ENCODE data around the gene PRKCH.

PRKCH gene

GRCh38 chr14:61569308-61569707 lies 247.9 kb downstream of the PRKCH start:
- DNase-seq (ENCODE audit: low spot score), result no peak

- DNase-seq (ENCODE audit: low spot score), result no peak
These were observed 248.6 kb downstream of the PRKCH start for GRCh38 chr14:61569812-61570548.

- no peak for DNase-seq (ENCODE audit: low spot score)
These were observed 249.3 kb downstream of the PRKCH start for GRCh38 chr14:61570549-61571290.

DNA sequence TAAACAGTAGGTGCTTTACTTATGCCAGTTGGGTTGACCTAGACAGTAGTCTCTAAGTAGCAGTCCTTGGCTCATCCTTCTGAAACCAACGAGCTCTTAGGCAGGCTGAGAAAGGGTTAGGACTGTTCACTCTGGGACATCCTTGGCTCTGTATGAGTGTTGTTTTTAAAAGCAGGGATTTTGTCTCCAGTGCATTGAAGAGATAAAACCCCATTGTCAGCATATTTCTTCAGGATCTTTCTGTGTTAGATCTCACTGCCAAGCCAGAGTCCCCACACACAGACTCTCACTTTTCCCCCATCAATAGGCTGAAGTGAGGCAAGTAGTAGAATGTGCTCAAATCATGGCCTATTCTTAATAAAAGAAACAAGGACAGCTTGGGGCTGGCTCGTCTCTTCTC lies 250.5 kb downstream of the PRKCH start:
- DNase-seq (ENCODE audit: low spot score), result no peak

- DNase-seq (ENCODE audit: low spot score), result no peak
These were observed 251.9 kb downstream of the PRKCH start for GRCh38 chr14:61573321-61573720.

GRCh38 chr14:61573748-61574513 lies 252.6 kb downstream of the PRKCH start:
- DNase-seq (ENCODE audit: low spot score), result no peak

DNA sequence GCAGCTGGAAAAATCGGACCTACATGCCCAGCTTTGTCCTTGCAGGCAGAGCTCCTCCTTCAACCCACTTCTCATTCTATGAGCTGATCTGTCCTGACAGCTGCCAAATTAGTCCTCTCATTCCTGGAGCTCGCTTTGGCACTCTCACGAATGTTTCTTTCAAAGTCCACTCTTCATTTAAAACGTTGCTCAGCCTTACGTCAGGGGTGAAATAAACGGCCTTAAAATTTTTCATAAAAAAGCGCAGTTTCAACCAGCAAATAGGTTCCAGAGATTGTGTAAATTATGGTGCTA lies 253.1 kb downstream of the PRKCH start:
- DNase-seq (ENCODE audit: low spot score), result no peak

- DNase-seq (ENCODE audit: low spot score), result no peak
These were observed 253.7 kb downstream of the PRKCH start for GRCh38 chr14:61575126-61575525.

- no peak for DNase-seq (ENCODE audit: low spot score)
These were observed 254.3 kb downstream of the PRKCH start for GRCh38 chr14:61575551-61576150.

DNA sequence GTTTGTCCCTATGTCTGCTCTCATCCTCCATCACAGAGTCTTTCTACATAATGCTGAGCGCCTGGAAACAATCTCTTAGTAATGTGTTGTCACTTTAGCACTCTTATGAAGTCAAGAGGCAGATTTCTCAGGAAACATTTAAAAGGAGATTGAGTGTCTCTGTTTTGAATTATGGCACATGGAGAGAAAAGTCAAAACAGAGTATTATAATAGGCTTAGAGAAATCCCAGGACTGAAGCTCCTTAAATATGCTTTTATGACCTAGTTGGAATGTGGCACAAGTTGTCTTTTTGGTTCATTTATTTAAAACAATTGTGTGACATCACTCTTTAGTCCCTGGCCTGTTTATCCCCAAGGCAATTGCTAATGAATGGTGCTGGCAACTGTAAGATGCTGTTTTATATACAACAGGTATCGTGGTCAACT lies 256.1 kb downstream of the PRKCH start:
- DNase-seq (ENCODE audit: low spot score), result no peak

GRCh38 chr14:61578745-61579144 lies 257.4 kb downstream of the PRKCH start:
- no peak for DNase-seq (ENCODE audit: low spot score)

- DNase-seq (ENCODE audit: low spot score), result no peak
These were observed 260.0 kb downstream of the PRKCH start for GRCh38 chr14:61581340-61581739.

- no peak for DNase-seq (ENCODE audit: low spot score)
These were observed 260.7 kb downstream of the PRKCH start for GRCh38 chr14:61581955-61582615.

DNA sequence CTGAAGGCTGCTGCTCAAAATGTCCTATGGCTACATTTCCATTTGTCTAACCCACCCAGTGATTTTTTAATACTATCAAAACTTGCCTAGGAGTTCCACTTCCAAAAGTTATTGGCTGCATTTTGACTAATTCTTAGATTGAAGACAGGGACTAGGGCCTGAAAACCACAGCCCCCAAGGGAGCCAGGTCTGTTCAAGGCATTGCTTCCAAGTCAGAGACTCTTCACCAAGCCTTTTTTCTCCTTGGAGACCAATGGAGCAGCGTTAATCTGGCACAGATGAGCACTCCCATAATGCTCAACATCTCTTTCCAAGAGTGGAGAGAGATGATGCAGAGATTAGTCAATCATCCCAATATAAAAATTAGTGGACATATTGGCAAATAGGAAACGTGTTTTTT lies 261.4 kb downstream of the PRKCH start:
- no peak for DNase-seq (ENCODE audit: low spot score)

DNA sequence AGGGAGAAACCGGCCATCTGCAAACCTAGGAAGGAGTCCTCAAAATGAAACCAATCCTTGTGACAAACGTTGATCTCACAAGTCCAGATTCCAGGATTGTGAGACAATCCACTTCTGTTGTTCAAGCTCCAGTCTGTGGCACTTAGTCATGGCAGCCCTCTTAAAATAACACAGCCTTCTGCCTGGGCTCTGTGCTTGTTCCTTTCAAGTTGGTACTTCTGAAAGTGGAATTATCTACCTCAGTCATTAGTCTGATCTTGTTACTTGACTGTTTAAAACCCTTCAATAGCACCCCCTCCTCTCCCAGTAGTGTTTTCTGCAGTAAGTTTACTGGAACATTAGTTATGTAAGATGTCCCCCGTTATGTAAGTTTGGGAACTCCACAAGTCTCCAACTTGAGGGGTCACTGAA lies 263.0 kb downstream of the PRKCH start:
- no peak for DNase-seq (ENCODE audit: low spot score)

DNA sequence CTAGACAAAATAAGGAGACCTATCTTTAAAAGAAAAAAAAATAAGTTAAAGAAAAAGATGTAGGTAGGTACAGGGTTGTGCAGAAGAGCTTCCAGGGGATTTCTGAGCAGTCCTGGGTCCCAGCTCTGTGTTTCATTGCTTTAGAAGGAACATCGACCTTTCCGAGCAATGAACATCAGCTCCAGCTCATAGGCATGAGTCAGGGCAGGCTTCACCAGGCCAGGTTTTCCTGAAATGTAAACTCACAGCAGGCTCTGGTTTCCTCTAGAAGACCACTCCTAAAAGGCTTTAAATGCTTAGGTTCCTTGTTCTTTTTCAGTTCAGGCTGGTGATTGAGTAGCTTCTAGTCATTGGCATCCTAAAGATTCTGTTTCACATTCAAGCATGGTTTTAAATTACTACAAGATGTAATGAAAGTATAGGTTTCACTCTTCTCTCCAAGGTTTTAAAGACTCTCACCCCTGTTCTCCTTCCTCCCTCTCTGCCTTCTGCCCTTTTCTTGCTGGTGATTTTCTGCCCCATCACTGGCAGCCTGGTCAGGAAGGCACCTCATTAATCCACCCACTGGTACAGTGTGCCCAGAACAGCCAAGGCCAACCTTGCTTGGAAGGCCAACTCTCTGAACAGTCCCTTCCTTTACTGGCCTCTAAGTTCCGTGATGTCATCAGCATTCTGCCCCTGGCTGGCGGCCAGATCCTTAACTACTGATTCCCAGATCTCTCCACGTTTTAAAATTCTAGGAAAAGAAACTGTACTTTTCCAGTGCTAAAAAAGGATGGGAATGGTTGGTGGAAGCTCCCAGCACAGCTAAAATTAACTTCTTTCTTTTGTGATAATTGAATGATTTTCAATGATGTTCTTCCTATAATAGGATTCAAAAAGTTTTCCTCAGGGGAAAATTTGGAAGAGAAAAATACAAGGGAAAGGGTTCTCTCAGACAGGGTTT lies 264.5 kb downstream of the PRKCH start:
- no peak for DNase-seq (ENCODE audit: low spot score)

GRCh38 chr14:61586544-61587055 lies 265.2 kb downstream of the PRKCH start:
- DNase-seq (ENCODE audit: low spot score), result no peak

- no peak for DNase-seq (ENCODE audit: low spot score)
These were observed 265.8 kb downstream of the PRKCH start for GRCh38 chr14:61587081-61587713.

DNA sequence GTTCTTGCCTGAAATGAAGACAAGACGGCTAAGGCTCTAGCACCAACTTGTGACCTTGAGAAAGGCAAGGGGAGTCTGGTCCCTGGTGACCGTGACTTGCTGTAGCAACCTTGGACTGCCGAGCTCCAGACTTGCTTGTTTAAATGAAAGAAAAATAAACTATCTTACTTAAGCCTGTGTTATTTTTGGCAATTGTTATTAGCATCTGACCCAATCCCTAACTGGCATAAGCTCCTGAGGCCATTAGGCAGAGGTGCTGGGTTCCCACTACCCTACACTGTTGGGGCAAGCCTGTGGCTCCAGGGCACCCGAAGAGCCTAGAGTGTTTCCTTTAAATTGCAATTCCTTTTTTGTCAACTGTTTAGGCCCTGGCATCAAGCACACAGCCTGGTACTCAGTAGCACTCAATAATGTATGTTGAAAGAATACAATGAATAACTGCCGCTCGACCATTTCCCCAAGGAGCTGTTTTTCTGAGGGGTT lies 267.1 kb downstream of the PRKCH start:
- no peak for DNase-seq (ENCODE audit: low spot score)
